Measurements from ENCODE around the gene PIAS2.
"Not testable (repeated sequence)": the region's sequence is repeated elsewhere in the genome, so short reads cannot be mapped to it uniquely, and the experiment has no call there.

Gene PIAS2

DNA sequence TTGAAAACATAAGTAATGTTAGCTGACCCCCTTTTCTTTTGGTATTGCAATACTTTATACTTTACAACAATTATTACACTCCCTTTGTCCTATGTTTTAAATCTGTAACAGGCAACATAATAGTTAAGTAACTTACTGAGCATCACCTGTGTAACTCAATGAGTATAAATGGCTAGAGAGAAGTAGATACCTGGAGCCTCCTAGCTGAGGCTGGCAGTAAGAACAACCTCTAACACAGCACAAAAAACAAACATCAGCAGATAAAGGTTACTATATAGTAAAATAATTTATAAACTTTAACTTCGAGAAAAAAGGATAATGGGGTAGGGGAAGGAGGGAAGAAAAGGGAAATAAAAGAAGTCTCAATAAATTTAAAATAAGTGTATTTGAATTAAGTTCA is 87.4 kb downstream of the PIAS2 start:
- DNase-seq: no peak

DNA sequence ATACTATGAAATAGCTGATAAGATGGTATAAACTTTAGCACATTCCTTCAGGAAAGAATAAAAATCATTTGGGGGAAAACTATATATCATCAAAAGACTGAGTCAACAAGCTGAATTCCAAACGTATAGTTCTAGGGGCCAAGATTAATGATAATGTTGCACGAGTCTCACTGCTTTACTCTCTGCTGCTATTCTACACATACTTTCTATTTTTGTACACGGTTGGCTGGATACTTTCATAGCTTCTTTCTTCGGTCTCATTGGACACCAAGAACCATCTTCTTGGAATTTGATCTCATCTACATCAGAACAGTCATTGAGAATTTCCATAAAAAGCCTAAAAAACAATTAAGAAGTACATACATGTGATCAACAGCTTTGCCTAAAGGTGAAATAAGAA is 87.8 kb downstream of the PIAS2 start:
- no peak for DNase-seq

DNA sequence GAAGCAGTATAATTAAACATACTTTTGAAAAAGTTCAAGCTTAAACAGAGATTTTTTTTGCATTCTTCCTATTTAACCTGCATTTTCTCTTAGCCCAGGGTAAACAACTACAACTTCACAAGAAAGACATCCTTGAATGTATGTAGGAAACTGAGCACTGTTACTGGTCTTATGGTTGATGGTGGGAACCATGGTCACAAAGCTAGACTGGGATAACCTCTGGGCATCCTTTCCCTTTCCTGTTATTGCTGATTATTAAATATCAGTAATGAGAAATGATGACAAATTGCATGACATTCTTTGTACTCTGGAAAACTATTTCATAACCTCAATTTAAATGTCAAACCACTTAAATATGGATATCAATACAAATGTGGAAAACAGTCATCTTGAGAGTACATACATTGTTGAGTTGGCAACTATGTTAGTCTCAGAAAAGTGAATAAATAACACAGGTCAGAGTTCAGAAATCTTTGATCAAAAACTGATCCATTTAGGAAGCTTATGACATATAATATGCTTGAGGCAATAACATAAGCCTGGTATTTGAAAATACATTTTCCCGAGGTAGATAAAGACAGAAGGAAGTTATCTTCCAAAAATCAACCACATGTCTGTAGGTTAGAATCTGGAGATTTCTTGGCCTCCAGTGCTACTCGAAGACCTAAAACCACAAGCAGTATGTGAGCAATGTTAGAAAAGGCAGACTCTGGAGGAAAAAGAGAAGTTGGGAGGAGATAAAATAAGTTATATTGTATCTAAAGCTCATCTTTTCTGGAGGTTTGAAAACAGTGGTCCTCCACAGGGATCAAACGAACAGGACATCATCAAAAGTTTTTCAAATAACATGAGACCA is 95.2 kb downstream of the PIAS2 start:
- DNase-seq: no peak

DNA sequence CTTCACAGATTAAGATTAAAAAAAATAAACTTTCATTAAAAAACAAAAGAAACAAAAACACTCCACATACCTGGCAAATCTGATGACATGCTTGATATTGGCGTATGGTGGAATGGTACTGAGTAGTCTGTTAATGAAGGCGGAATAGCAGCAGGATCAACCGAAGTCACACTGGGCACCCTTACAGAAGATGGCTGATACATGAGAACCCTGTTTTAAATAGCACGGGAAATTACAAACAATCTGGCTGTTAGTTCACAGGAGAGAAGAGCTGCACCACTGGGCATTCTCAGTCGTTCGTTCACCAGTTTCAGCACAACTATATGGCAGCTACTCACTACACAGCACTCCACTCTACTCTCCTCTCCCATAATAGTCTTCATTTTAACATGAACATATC is 96.4 kb downstream of the PIAS2 start:
- no peak for DNase-seq

DNA sequence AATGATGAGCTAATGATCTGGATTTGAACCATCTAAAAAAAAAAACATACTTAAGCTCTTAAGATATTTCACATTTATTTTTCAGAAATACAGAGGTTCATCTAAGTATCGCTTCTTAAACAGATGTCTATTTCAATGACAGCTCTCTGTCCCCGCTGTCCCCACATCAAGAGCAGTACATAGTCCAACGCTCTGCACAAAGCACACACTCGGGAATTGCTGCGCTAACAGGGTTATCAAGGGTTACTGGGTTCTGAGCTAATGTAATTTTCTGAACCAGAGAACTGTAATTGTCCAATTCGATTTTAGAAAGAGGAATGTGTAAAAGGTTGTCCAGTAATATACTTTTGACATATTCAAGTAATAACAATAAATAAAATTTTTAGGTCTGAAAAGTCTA is 101.6 kb downstream of the PIAS2 start:
- no peak for DNase-seq

DNA sequence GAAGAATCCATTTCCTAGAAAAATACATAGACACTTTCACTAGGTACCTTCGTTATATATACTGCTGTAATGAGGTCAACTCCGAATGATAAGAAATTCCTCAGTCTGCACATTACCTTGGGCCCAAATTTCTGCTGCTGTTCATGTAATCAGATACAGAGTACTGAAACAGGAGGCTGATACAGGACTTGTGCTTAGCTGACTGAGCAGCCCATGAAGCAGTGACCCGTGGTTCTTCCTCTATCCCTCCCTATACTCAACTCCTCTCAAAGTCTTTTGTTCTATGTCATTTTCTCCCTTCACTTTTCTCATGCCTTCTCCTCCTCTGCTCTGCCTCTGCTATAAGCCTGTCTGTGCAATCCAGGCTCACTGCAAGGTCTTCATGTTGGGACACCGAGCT is 102.9 kb downstream of the PIAS2 start:
- DNase-seq: no peak

DNA sequence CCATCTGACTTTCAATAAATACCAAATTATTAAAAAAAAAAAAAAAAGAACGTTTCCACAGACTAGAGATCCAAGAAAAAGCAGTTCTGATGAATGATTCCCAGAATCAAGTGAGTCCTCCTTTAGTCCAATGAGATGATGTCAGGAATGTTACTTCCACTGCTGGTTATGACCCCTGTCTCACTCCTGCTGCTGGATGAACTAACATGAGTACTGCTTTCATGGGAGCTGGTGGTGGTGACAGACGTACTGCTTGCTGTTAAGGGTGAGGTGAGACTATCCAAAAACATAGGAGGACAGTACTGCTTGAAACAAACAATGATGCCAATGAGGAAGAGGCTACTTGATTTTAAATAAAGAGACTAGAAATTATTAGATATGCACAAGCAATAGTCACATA is 105.0 kb downstream of the PIAS2 start:
- no peak for DNase-seq

DNA sequence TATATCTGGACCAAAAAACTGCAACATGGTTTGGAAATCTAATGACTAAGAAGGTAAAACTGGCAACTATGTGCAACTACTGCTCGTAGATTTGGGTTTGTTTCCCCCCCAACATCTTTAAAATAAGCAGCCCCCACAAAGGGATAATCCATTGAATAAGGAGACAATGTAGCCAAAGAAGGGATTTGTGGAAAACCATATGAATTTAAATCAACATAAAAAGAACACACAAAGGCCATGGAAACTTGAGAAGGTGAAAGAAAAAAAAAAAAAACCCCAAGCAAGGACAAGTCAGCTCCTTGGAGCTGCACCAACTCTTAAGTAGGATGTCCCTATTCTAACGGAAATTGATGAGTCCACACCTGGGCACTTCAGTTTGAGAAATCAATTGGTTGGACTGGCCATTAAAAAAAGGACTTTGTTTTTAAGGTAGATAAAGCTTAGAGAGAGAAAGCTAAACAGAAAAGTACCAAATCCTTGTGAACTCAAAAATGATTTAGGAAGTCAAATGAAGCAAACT is 106.8 kb downstream of the PIAS2 start:
- no peak for DNase-seq

DNA sequence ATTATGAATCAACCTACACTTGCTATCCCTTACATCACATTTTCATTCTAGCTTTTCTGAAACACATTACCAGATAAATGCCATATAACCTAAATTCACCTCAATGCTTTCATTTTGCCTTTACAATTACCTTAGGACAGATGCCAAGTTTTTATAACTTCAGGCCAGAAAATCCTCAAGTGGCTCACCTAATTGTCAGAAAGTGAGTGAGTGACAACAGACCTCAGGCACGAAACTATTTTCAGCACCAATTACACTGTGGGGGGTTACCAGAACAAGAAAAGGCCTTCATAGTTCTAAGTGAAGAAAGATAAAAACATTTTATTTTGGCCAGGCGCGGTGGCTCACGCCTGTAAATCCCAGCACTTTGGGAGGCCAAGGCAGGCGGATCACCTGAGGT is 108.2 kb downstream of the PIAS2 start:
- no peak for DNase-seq

DNA sequence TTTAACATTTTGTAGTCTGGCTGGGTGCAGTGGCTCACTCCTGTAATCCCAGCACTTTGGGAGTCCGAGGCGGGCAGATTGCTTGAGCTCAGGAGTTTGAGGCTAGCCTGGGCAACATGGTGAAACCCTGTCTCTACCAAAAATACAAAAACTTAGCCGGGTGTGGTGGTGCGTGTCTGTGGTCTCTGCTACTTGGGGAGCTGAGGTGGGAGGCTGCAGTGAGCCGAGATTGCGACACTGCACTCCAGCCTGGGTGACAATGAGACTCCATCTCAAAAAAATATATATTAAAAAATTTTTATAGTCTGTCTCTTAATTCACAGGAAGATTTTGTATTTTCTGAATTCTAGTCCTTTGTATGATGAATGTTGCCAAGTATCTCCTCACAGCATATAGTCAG is 121.4 kb downstream of the PIAS2 start:
- not testable (repeated sequence) for DNase-seq

DNA sequence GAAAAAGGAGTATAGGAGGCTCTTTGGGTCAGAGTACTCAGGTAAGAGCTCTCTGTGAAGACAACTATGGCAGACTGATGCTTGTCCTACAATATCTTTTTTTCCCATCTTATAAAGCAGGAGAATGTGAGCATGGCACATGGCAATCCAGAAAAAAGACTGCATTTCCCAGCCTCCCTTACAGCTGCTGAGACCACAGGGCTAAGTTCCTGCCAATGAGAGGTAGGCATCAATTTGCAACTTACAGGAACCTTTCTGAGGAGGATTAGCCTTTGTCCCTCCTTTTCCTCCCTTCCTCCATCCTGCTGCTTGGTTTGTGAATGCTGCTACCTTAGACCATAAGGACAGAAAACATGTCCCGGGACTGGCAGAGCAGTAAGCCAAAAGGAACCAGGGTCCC is 122.7 kb downstream of the PIAS2 start:
- no peak for DNase-seq

DNA sequence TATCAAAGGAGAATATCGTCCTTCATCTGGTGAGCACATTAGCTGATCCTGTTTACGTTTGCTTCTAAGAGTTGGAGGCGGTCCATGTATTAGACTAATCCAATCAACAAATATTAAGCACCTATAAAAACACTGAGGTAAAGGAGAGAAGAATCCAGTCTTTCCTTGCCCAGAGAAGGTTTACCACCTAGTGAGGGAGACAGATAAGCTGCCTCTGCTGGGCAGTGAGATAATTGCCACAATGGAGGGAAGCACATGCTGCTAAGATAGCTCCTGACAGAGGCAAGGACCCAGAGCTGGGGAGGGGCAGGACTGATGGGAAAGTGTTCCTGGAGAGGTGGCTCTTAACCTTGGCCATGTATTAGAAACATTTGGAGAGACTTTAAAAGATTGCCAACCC is 123.7 kb downstream of the PIAS2 start:
- DNase-seq: no peak

DNA sequence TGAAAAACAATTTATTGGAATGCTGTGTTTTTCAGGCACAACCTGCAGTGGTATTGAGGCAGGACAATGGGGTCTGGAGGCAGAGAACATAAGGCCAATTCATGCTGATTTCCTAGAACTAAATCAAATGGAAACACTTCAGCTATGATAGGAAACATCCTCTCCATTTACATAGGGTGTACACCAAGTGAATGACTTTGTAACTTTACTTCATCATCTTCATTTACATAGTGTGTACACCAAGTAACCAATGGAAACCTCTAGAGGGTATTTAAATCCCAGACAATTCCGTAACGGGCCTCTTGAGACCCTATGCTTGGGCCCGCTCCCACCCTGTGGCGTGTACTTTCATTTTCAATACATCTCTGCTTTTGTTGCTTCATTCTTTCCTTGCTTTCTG is 128.2 kb downstream of the PIAS2 start:
- DNase-seq: no peak

DNA sequence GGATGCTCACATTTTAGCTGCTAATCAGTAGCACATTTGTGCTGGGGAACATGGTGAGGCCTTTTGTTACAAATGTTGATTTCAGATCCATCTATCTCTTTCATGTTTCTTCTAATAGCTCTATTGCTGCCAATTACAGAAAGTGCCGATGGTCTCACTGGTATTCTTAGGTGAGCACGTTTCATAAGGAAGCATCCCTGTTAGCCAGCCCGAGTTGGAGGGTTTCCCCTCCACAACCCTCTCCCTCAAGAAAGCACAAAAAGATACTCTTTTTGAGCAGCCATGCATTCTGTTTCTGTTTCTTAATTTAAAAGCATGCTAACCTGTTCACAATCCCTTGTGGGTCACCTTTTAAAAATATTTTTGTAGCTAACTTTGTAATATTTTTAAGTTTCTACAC is 129.6 kb downstream of the PIAS2 start:
- no peak for DNase-seq

DNA sequence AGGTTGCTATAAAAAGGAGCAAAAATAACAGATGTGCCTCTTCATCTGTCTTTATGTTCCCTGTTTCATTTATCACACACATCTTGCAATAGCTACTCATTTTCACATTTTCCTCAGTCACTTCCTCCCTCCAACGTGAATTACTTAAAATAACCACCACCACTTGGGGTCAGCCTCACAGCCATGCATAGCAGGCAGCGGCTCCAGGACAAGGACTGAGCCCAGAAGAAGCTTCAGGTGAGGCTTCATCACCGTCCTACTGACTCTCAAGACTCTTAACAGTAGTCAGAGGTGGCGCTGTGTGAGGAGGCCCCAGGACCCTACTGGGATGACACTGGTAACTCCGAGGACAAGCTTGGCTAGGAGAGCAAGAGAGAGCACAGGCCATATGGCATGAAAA is 144.9 kb downstream of the PIAS2 start:
- DNase-seq: no peak

DNA sequence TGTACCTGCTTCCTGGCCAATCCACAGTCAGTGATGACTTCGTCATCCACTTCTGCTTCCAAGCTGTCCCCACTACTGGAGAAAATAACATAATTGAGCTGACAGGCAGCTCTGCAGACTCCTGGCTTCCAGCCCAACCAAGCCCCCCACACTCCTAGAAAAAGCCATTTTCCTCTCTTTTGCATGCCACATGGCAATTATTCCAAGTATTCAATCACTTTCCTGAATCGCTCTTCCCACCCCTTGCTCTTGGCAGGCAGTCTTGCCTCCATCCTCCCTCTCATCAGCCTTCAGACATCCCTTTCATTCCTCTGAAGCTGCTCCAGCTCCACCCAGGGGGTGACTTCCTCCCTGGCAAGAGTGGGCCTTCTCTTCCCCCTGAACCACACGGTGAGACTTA is 146.2 kb downstream of the PIAS2 start:
- DNase-seq: no peak

DNA sequence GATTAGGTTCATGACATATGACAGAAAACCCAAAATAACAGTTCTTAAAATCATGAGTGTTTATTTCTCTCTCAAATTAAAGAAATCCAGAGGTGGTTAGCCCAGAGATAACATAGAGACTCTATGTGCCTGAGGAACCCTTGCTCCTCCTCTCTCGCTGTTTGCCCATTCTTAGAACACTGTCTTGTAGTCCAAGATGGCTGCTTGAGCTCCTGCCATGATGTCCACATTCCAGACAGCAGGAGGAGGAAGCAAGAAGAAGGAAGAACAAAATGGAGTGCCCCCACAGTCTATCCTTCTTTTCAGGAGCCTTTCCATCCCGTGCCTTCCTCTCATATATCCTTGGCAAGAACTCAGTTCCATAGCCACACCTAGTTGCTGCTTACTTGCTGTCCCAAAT is 146.6 kb downstream of the PIAS2 start:
- no peak for DNase-seq

DNA sequence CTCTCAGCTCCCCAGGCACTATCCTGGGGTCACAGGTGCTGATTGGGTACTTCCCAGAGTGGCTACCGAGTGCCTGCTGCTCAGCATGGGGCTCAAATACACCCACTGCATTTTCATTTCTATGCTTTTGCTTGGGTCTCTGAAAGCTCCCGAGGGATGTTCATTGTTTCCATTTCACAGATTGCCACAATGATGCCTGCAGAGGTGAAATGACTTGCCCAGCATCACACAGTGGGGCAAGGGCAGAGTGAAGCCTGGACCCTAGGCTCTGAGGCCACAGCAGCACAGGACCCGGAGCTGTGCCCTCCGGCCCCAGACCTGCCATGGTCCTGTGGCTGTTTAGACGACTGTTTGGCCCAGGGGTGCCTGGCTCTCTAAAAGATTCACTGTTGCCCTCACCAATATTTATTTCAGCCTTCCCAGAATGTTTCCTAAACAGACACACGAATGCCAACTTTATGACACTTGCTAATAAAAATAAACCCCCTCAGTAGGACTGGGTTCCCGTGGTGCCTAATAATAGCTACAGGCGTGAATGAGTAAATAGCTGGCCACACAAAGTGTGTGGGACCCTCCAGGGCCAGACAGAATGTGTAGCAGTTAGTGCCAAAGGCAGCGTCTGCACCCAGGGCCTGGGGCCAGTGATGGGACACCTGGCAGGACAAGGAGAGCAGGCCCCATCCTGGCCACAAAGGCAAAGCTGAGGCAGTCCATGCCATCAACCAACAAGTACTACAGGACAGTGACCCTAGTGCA is 149.0 kb downstream of the PIAS2 start:
- no peak for DNase-seq

DNA sequence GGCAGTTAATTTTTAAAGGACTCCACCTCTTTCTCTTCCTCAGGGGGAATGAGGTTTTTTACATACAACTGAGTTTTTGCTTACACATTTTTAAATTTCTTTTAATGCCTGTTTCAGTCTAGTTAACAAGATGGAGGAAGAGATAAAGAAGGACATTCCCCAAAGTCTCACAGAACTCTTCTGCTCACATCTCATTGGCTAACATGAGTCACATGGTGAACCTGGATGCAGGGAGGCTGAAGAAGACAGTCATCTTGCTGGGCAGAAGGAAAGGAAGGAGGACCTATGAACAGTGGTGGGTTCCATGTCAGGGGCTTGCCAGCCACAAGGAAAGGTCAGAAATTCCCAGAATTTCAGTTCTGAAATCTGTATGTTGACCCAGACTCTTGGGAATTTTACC is 150.1 kb downstream of the PIAS2 start:
- DNase-seq: no peak

DNA sequence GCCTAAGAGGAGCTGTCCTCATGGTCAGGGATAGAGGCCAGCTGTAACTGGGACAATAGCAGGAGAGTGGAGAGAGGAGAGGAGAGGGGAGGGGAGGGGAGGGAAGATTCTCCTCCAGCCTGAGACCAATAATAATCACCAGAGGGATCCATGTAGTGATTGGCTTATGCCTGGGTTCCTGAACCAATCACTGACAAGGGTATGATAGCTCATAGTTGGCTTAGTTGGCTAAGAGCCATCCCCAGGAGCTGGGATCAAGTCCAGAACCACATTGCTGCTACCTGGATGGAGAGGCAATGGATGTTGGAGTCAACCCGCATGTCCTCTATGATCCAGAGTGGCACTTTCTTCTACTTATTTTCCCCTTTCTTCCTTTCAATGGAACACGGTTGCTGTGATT is 152.7 kb downstream of the PIAS2 start:
- DNase-seq: no peak

DNA sequence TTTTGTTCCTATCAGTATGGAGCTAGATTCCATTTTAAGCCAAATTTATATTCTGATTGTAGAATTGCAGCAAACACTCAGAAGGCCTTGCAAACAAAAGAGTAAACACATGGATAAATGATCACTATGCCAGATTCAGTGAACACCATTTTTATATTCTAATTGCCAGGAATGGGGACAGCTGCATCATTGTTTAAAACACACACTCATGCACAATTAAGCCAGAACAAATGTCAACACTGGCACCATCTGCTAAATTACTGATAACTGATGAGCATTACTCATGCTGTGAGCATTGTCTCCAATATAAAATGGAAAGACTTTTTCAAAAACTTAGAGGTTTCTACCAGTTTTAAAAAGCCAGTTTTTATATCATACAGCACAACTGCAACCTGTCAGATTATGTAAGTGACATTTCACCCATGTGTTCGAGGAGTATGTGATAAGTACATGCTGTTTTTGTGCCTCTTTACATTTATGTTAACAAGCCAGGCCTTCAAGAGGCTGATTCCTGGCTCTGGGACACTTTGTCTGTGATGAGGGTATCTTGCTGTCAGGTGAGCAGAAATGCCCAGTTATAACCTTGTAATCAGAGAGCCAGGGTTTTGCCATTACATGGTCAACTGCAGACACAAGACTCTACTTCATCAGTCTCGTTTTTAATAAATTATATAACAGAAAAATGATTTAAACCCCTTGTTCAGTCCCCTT is 156.1 kb downstream of the PIAS2 start:
- no peak for DNase-seq

DNA sequence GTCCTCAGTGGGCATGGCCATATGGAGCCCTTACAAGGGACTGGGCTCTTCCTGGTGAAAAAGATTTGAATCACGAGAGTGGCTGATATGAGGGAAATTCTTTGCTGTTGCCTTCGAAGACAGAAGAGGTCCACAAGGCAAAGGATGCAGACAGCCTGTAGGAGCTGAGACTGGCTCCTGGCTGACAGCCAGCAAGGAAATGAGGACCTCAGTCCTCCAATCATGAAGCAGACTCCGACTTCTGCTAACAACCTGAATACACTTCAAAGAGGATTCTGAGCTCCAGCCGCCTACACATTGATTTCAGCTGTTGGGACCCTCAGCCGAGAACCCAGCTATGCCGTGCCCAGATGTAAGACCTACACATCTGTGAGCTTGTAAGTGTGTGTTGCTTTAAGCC is 157.4 kb downstream of the PIAS2 start:
- DNase-seq: no peak

DNA sequence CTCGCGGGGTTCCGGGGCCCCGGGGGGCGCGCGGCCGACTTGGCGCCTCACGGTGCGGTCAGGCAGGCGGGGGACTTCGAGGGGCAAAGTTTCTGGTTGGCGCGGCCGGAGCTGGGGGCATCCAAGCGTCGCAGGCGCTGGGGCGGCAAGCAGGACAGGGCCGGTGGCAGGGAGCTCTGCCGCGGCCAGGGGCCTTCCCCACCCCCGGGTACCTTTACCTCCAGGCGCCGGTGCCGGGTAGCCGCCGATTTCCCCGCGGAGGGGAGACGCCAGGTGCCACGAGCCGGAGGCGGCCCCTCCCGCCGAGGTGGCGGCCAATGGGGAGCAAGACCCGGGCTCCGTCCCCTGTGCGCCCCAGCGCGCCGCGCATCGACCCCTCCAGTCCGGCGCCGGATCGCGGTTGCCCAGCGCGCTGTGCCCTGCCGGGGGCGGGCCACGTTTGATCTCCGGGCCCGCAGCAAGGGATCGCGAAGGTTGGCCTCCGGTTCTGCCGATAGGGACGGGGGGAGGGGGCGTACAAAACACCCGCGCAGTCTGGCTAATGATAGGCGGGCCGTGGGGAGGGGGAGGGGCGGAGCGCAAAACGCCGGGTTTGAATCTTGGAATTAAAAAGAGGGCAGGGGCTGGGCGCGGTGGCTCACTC is 160.6 kb downstream of the PIAS2 start, which contains the start of gene ST8SIA5:
TSS of gene ST8SIA5 (minus strand) at position 495 of the 643 bp plus-strand sequence. CDS start 545 bp downstream, outside the sequence.
- no peak for DNase-seq

Measured in activated naive CD4-positive, alpha-beta T cell treated with anti-CD3 and anti-CD28 coated beads, Interleukin-2, amount 50 U/mL, for 16 hours (primary cell).